WTC11 (cell line): Measurements from ENCODE around the gene SEMA3D. TPM values are rescaled to one million over a fixed set of nuclear protein-coding genes. Genes with fewer than 3 reads are reported as not detected.

Experiments used
- ATAC-seq: fragments of 200-7000 bp; cut with Tn5 transposase; 2 replicates; pipeline ENCODE4 v1.10.0; 2021; ENCODE audit warnings: mild to moderate bottlenecking, moderate library complexity
- CTCF ChIA-PET: fragments of 300-600 bp; sonication (Branson Sonifier 250); formaldehyde crosslinking; loops from one replicate; lab custom pipeline; 2021; ENCODE audit warnings: antibody characterized with exemption; lab: Charles Lee
- POLR2A ChIA-PET: fragments of 350-600 bp; sonication (Branson Sonifier 250); formaldehyde crosslinking; loops from one replicate; lab custom pipeline; 2021; ENCODE audit warnings: antibody characterized with exemption; lab: Charles Lee
- DNase-seq: peaks from one replicate; pipeline ENCODE4 v3.0.0; 2021; ENCODE audit warnings: low spot score
- H3K27ac Mint-ChIP-seq: 2 replicates; pipeline ENCODE4 v1.8.0; 2021; ENCODE audit warnings: mixed read lengths
- H3K27me3 Mint-ChIP-seq: 2 replicates; pipeline ENCODE4 v1.8.0; 2021; ENCODE audit warnings: low read depth, mild to moderate bottlenecking, moderate library complexity, mixed read lengths
- H3K36me3 Mint-ChIP-seq: 2 replicates; pipeline ENCODE4 v1.8.0; 2021; ENCODE audit warnings: mixed read lengths
- H3K4me1 Mint-ChIP-seq: 2 replicates; pipeline ENCODE4 v1.8.0; 2022; ENCODE audit warnings: mixed read lengths
- H3K4me3 Mint-ChIP-seq: 2 replicates; pipeline ENCODE4 v1.8.0; 2021; ENCODE audit warnings: mild to moderate bottlenecking, moderate library complexity, mixed read lengths
- H3K9me3 Mint-ChIP-seq: 2 replicates; pipeline ENCODE4 v1.8.0; 2021; ENCODE audit warnings: mixed read lengths
- ATF1 ChIP-seq: sonication (generic); formaldehyde crosslinking; IDR thresholded peaks from 2 replicates; pipeline ENCODE4 v1.8.1; 2023; ENCODE audit warnings: mild to moderate bottlenecking, moderate library complexity, missing genetic modification reagents
- EMX1 ChIP-seq: fragments of 250-450 bp; sonication (Bioruptor Pico); IDR thresholded peaks from 2 replicates; pipeline ENCODE4 v1.8.0; 2021; ENCODE audit warnings: mild to moderate bottlenecking
- FOXP1 ChIP-seq: sonication (generic); formaldehyde crosslinking; IDR thresholded peaks from 2 replicates; pipeline ENCODE4 v1.8.0; 2022; ENCODE audit warnings: missing genetic modification reagents, mild to moderate bottlenecking, moderate library complexity, borderline replicate concordance
- GTF2I ChIP-seq: fragments of 250-450 bp; sonication (Bioruptor Pico); conservative IDR thresholded peaks from 2 replicates; pipeline ENCODE4 v1.4.0; 2021; ENCODE audit warnings: mild to moderate bottlenecking
- KAT7 ChIP-seq: sonication (generic); formaldehyde crosslinking; IDR thresholded peaks from 2 replicates; pipeline ENCODE4 v1.8.1; 2023; ENCODE audit warnings: missing genetic modification reagents, mild to moderate bottlenecking, borderline replicate concordance
- RELA ChIP-seq: sonication (generic); formaldehyde crosslinking; IDR thresholded peaks from 2 replicates; pipeline ENCODE4 v1.8.1; 2022; ENCODE audit warnings: missing genetic modification reagents, mild to moderate bottlenecking, borderline replicate concordance
- SP1 ChIP-seq: sonication (generic); formaldehyde crosslinking; conservative IDR thresholded peaks from 2 replicates; pipeline ENCODE4 v1.8.1; 2022; ENCODE audit warnings: missing genetic modification reagents
- TEAD4 ChIP-seq: sonication (generic); formaldehyde crosslinking; IDR thresholded peaks from 2 replicates; pipeline ENCODE4 v1.8.0; 2022; ENCODE audit warnings: mild to moderate bottlenecking, missing genetic modification reagents
- ZNF138 ChIP-seq: sonication (generic); formaldehyde crosslinking; conservative IDR thresholded peaks from 2 replicates; pipeline ENCODE4 v1.8.1; 2022; ENCODE audit warnings: mild to moderate bottlenecking, moderate library complexity, missing genetic modification reagents
- ZNF423 ChIP-seq: fragments of 250-450 bp; sonication (Bioruptor Pico); IDR thresholded peaks from 2 replicates; pipeline ENCODE4 v2.1.2; 2022; ENCODE audit warnings: mild to moderate bottlenecking, moderate library complexity
- total RNA-seq: library from RNA; stranded (reverse); gene quantifications from 3 replicates; pipeline ENCODE4 v1.2.3, GENCODE V29; 2021
- TF ChIP-seq, protein P1 (sequence below): sonication (generic); formaldehyde crosslinking; IDR thresholded peaks from 2 replicates; pipeline ENCODE4 v1.8.1; 2023; ENCODE audit warnings: mild to moderate bottlenecking, missing genetic modification reagents, moderate library complexity
- TF ChIP-seq, protein P2 (sequence below): fragments of 250-450 bp; sonication (Bioruptor Pico); conservative IDR thresholded peaks from 2 replicates; pipeline ENCODE4 v1.9.0; 2021; ENCODE audit warnings: mild to moderate bottlenecking
- TF ChIP-seq, protein P3 (sequence below): sonication (generic); formaldehyde crosslinking; IDR thresholded peaks from 2 replicates; pipeline ENCODE4 v1.8.0; 2022; ENCODE audit warnings: missing genetic modification reagents
- TF ChIP-seq, protein P4 (sequence below): sonication (generic); formaldehyde crosslinking; IDR thresholded peaks from 2 replicates; pipeline ENCODE4 v1.8.1; 2022; ENCODE audit warnings: missing genetic modification reagents, borderline replicate concordance
- TF ChIP-seq, protein P5 (sequence below): fragments of 250-450 bp; sonication (Bioruptor Pico); IDR thresholded peaks from 2 replicates; pipeline ENCODE4 v1.8.0; 2021; ENCODE audit warnings: mild to moderate bottlenecking
- TF ChIP-seq, protein P6 (sequence below): sonication (generic); formaldehyde crosslinking; IDR thresholded peaks from 2 replicates; pipeline ENCODE4 v1.8.1; 2023; ENCODE audit warnings: mild to moderate bottlenecking, missing genetic modification reagents
- TF ChIP-seq, protein P7 (sequence below): sonication (generic); formaldehyde crosslinking; IDR thresholded peaks from 2 replicates; pipeline ENCODE4 v1.8.0; 2022; ENCODE audit warnings: mild to moderate bottlenecking, missing genetic modification reagents
- TF ChIP-seq, protein P8 (sequence below): sonication (generic); formaldehyde crosslinking; IDR thresholded peaks from 2 replicates; pipeline ENCODE4 v1.8.0; 2022; ENCODE audit warnings: mild to moderate bottlenecking, missing genetic modification reagents

SEMA3D gene
- total RNA-seq, 1 experiment from 2014 or later = 3.8 TPM

DNA sequence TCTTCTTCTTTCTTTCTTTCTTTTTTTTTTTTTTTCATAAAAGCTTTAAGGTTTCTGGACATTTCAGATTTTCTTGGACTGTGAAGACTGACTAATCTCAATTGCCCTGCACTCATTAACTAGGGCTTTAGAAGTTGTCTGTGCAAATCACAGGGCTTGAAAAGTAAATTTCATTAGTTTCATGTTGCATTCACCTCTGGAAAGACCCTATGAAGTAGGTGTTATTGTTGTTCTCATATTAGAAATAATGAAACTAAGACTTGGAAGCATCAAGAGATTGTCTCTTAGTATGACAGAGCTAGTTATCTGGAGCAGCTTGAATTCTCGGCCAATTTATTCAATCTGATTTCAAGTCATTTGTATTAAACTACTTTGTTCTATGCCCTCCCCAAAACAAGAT lies 28.2 kb upstream of the SEMA3D start:
- TF ChIP-seq, protein P1, sequence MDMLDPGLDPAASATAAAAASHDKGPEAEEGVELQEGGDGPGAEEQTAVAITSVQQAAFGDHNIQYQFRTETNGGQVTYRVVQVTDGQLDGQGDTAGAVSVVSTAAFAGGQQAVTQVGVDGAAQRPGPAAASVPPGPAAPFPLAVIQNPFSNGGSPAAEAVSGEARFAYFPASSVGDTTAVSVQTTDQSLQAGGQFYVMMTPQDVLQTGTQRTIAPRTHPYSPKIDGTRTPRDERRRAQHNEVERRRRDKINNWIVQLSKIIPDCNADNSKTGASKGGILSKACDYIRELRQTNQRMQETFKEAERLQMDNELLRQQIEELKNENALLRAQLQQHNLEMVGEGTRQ (CRISPR knock-in tag) = no peak
- TF ChIP-seq SP1 (CRISPR knock-in tag) (no peak), FOXP1 (no peak), RELA (CRISPR knock-in tag) (no peak), ZNF423 (CRISPR knock-in tag) (no peak), GTF2I (CRISPR knock-in tag) (no peak), ZNF138 (no peak), KAT7 (CRISPR knock-in tag) (no peak), EMX1 (no peak), TEAD4 (CRISPR knock-in tag) (no peak), ATF1 (CRISPR knock-in tag) (no peak)
- TF ChIP-seq, protein P2, sequence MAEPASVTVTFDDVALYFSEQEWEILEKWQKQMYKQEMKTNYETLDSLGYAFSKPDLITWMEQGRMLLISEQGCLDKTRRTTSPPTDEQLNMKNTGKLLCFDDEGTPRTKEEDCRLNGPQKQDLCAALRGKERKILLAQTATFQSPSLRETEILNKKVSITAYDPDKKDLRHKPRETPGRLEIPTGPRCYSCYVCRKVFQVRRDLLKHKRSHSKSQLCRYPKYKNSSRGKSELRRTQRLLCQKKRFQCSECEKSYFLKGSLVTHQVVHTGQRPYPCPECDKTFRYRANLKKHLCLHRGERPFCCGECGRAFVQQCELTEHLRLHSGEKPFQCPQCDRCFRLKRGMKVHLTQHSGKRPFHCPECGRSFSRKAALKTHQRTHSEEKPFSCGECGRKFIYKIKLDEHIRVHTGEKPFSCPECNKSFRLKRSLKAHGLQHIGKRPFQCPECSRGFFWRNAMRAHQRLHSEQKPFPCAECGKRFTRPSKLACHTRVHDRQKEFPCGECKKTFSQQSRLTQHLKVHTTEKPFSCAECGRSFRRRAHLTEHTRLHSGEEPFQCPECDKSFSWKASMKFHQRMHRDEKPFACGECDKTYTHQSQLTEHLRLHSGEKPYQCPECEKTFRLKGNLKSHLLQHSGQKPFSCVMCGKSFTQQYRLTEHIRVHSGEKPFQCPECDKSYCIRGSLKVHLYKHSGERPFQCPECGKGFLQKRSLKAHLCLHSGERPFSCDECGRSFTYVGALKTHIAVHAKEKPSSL (CRISPR knock-in tag) = no peak
- TF ChIP-seq, protein P3, sequence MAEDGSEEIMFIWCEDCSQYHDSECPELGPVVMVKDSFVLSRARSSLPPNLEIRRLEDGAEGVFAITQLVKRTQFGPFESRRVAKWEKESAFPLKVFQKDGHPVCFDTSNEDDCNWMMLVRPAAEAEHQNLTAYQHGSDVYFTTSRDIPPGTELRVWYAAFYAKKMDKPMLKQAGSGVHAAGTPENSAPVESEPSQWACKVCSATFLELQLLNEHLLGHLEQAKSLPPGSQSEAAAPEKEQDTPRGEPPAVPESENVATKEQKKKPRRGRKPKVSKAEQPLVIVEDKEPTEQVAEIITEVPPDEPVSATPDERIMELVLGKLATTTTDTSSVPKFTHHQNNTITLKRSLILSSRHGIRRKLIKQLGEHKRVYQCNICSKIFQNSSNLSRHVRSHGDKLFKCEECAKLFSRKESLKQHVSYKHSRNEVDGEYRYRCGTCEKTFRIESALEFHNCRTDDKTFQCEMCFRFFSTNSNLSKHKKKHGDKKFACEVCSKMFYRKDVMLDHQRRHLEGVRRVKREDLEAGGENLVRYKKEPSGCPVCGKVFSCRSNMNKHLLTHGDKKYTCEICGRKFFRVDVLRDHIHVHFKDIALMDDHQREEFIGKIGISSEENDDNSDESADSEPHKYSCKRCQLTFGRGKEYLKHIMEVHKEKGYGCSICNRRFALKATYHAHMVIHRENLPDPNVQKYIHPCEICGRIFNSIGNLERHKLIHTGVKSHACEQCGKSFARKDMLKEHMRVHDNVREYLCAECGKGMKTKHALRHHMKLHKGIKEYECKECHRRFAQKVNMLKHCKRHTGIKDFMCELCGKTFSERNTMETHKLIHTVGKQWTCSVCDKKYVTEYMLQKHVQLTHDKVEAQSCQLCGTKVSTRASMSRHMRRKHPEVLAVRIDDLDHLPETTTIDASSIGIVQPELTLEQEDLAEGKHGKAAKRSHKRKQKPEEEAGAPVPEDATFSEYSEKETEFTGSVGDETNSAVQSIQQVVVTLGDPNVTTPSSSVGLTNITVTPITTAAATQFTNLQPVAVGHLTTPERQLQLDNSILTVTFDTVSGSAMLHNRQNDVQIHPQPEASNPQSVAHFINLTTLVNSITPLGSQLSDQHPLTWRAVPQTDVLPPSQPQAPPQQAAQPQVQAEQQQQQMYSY (CRISPR knock-in tag) = no peak
- TF ChIP-seq, protein P4, sequence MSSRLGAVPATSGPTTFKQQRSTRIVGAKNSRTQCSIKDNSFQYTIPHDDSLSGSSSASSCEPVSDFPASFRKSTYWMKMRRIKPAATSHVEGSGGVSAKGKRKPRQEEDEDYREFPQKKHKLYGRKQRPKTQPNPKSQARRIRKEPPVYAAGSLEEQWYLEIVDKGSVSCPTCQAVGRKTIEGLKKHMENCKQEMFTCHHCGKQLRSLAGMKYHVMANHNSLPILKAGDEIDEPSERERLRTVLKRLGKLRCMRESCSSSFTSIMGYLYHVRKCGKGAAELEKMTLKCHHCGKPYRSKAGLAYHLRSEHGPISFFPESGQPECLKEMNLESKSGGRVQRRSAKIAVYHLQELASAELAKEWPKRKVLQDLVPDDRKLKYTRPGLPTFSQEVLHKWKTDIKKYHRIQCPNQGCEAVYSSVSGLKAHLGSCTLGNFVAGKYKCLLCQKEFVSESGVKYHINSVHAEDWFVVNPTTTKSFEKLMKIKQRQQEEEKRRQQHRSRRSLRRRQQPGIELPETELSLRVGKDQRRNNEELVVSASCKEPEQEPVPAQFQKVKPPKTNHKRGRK (CRISPR knock-in tag) = no peak
- TF ChIP-seq, protein P5, sequence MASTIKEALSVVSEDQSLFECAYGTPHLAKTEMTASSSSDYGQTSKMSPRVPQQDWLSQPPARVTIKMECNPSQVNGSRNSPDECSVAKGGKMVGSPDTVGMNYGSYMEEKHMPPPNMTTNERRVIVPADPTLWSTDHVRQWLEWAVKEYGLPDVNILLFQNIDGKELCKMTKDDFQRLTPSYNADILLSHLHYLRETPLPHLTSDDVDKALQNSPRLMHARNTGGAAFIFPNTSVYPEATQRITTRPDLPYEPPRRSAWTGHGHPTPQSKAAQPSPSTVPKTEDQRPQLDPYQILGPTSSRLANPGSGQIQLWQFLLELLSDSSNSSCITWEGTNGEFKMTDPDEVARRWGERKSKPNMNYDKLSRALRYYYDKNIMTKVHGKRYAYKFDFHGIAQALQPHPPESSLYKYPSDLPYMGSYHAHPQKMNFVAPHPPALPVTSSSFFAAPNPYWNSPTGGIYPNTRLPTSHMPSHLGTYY (CRISPR knock-in tag) = no peak
- TF ChIP-seq, protein P6, sequence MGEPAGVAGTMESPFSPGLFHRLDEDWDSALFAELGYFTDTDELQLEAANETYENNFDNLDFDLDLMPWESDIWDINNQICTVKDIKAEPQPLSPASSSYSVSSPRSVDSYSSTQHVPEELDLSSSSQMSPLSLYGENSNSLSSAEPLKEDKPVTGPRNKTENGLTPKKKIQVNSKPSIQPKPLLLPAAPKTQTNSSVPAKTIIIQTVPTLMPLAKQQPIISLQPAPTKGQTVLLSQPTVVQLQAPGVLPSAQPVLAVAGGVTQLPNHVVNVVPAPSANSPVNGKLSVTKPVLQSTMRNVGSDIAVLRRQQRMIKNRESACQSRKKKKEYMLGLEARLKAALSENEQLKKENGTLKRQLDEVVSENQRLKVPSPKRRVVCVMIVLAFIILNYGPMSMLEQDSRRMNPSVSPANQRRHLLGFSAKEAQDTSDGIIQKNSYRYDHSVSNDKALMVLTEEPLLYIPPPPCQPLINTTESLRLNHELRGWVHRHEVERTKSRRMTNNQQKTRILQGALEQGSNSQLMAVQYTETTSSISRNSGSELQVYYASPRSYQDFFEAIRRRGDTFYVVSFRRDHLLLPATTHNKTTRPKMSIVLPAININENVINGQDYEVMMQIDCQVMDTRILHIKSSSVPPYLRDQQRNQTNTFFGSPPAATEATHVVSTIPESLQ = no peak
- TF ChIP-seq, protein P7, sequence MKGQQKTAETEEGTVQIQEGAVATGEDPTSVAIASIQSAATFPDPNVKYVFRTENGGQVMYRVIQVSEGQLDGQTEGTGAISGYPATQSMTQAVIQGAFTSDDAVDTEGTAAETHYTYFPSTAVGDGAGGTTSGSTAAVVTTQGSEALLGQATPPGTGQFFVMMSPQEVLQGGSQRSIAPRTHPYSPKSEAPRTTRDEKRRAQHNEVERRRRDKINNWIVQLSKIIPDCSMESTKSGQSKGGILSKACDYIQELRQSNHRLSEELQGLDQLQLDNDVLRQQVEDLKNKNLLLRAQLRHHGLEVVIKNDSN = no peak
- TF ChIP-seq, protein P8, sequence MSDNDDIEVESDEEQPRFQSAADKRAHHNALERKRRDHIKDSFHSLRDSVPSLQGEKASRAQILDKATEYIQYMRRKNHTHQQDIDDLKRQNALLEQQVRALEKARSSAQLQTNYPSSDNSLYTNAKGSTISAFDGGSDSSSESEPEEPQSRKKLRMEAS = no peak
- ChIA-PET CTCF (no interaction called here), POLR2A (interaction anchor here (0.6 kb wide), 1 partner anchor 233 kb away, joined by 6 read pairs; no protein-coding TSS in a partner anchor)
- Mint-ChIP-seq H3K9me3 (no peaks in the 10 kb centered on the region), H3K4me3 (no peak overlapping the region), H3K27me3 (no peaks in the 10 kb centered on the region), H3K4me1 (no peaks in the 10 kb centered on the region), H3K36me3 (no peaks in the 10 kb centered on the region), H3K27ac (no peak overlapping the region)
- DNase-seq (no peak), ATAC-seq (no peak)
